Left forelimb (tissue), 1 donor: Measurements from ENCODE around the gene STK17B.
"Not testable (repeated sequence)": the region's sequence is repeated elsewhere in the genome, so short reads cannot be mapped to it uniquely, and the experiment has no call there.

Source experiments
- DNase-seq: peaks from one replicate; pipeline ENCODE4 v3.0.0-alpha.2; 2018; ENCODE audit warnings: low spot score

Gene STK17B

GRCh38 chr2:196112418-196113034 is 58.9 kb downstream of the STK17B start:
- DNase-seq = no peak

- DNase-seq = no peak
Measured at GRCh38 chr2:196108604-196109003, 62.8 kb downstream of the STK17B start.

GRCh38 chr2:196105951-196106350 is 65.4 kb downstream of the STK17B start:
- no peak for DNase-seq

- DNase-seq = no peak
Measured at GRCh38 chr2:196104066-196104465, 67.3 kb downstream of the STK17B start.

- DNase-seq = no peak
Measured at GRCh38 chr2:196103626-196104025, 67.8 kb downstream of the STK17B start.

GRCh38 chr2:196101325-196101991 is 69.9 kb downstream of the STK17B start:
- no peak for DNase-seq

- DNase-seq = no peak
Measured at GRCh38 chr2:196099916-196100315, 71.5 kb downstream of the STK17B start.

GRCh38 chr2:196097864-196098660 is 73.3 kb downstream of the STK17B start:
- no peak for DNase-seq

GRCh38 chr2:196096982-196097745 is 74.2 kb downstream of the STK17B start:
- DNase-seq = no peak

GRCh38 chr2:196096264-196096663 is 75.1 kb downstream of the STK17B start:
- DNase-seq = no peak

- DNase-seq = not testable (repeated sequence)
Measured at GRCh38 chr2:196089448-196089847, 81.9 kb downstream of the STK17B start.

GRCh38 chr2:196088203-196088602 is 83.2 kb downstream of the STK17B start:
- DNase-seq = no peak

GRCh38 chr2:196086517-196087368 is 84.6 kb downstream of the STK17B start:
- no peak for DNase-seq

GRCh38 chr2:196083601-196084000 is 87.8 kb downstream of the STK17B start:
- no peak for DNase-seq
